Spleen (tissue), 11 donors: ENCODE measurements around the gene ACTN4. TPM values are rescaled to one million over a fixed set of nuclear protein-coding genes. Genes with fewer than 3 reads are reported as not detected.

ENCODE experiments used
- DNase-seq: peaks from one replicate; pipeline ENCODE4 v3.0.0-alpha.2; 2020
- H3K27ac ChIP-seq, 8 donors: fragments of 200-600 bp; sonication (generic) in 7 of 8; 1 replicate in 4 of 8; 2 replicates in 4 of 8; pipeline versions ENCODE4 v1.5.0 to v1.8.0; 2016 to 2021; ENCODE audit warnings: inconsistent platforms in 4 of 8, mild to moderate bottlenecking in 4 of 8, moderate library complexity in 1 of 8
- H3K27me3 ChIP-seq, 7 donors: fragments of 200-600 bp; sonication (generic) in 6 of 7; replicated peaks in 1 of 7; 1 replicate in 4 of 7; 2 replicates in 3 of 7; pipeline versions ENCODE4 v1.5.0 to v1.8.0; 2016 to 2021; ENCODE audit warnings: inconsistent platforms in 3 of 7, mild to moderate bottlenecking in 1 of 7
- H3K36me3 ChIP-seq, 6 donors: fragments of 200-600 bp; sonication (generic) in 5 of 6; 1 replicate in 4 of 6; 2 replicates in 2 of 6; pipeline versions ENCODE4 v1.5.0 to v1.8.0; 2016 to 2021; ENCODE audit warnings: inconsistent platforms in 2 of 6
- H3K4me1 ChIP-seq, 6 donors: fragments of 200-600 bp; sonication (generic) in 5 of 6; 1 replicate in 3 of 6; 2 replicates in 3 of 6; pipeline versions ENCODE4 v1.5.0 to v1.8.0; 2016 to 2021; ENCODE audit warnings: inconsistent platforms in 3 of 6
- H3K4me3 ChIP-seq, 8 donors: fragments of 200-600 bp; sonication (generic) in 7 of 8; 1 replicate in 4 of 8; 2 replicates in 4 of 8; pipeline versions ENCODE4 v1.5.0 to v1.8.0; 2016 to 2021; ENCODE audit warnings: inconsistent platforms in 4 of 8, mild to moderate bottlenecking in 4 of 8, moderate library complexity in 2 of 8
- H3K9me3 ChIP-seq, 8 donors: fragments of 200-600 bp; sonication (generic) in 7 of 8; 1 replicate in 4 of 8; 2 replicates in 4 of 8; pipeline versions ENCODE4 v1.5.0 to v1.8.0; 2016 to 2021; ENCODE audit warnings: inconsistent platforms in 4 of 8
- CTCF ChIP-seq, 11 experiments: fragments of 200-600 bp in 7 of 11; fragments of 450-650 bp in 4 of 11; sonication (generic) in 4 of 11; IDR thresholded peaks in 8 of 11; conservative IDR thresholded peaks in 3 of 11; 1 replicate in 7 of 11; 2 replicates in 4 of 11; pipeline versions ENCODE4 v1.4.0 to v1.8.0; 2016 to 2021; ENCODE audit warnings: antibody characterized with exemption in 11 of 11, inconsistent platforms in 4 of 11, mild to moderate bottlenecking in 1 of 11
- POLR2A ChIP-seq, 3 donors: fragments of 450-650 bp; IDR thresholded peaks; one replicate each; pipeline ENCODE4 v1.5.1; 2017; ENCODE audit warnings: antibody characterized with exemption in 3 of 3, mild to moderate bottlenecking in 1 of 3
- POLR2AphosphoS5 ChIP-seq, 3 donors: sonication (generic); formaldehyde crosslinking; IDR thresholded peaks; one replicate each; pipeline ENCODE4 v1.5.1; 2017; ENCODE audit warnings: antibody characterized with exemption in 3 of 3
- WGBS, 5 donors: extraction: QIAGEN DNeasy Blood & Tissue Kit in 3 of 5; methylation state at CpG; one replicate each; pipeline versions ENCODE4 v1.1.5 to v1.1.7; 2013 to 2018; 5-methylcytosine and 5-hydroxymethylcytosine counted together
- intact Hi-C: fragments of 100-400 bp; cut with DNase I; formaldehyde crosslinking; loops from one replicate; pipeline ENCODE4 v1.15.0; 2023; ENCODE audit warnings: low total_unique reads
- polyA plus RNA-seq, 3 donors: library from polyadenylated mRNA; stranded (reverse); fragments of 200-250 nt; gene quantifications; one replicate each; pipeline ENCODE4 v1.2.1, GENCODE V29; 2013
- total RNA-seq, 7 donors: library from RNA; depleted of rRNA in 3 of 7; stranded (reverse); fragments of >200 nt in 3 of 7; fragmentation: NEBNext Ultra II Directional in 4 of 7; extraction: Animal tissue kit (Norgen Biotek cat#: 25700) in 4 of 7; gene quantifications; one replicate each; pipeline versions ENCODE4 v1.1.0 to v1.2.1, GENCODE V29; 2016 to 2021
- donor health status: healthy with polysubstance abuse.
- donor health status: DM: no; HTN: no; CAD: no; lungs with moderate emphysema.
- donor health status: DM: no; HTN: no; CAD: no.
- donor health status: Bipolar disorder and iron deficiency.
- donor health status: healthy.
- donor health status: DM: no; HTN: no; CAD: no.
- donor health status: DM: yes; HTN: yes; CAD: no.

Gene ACTN4
- total and polyA plus RNA-seq, 10 donors, result 39.3 to 621 (median 408) TPM

- DNase-seq, result no peak
- intact Hi-C loops, result no loop called here
- Histone ChIP-seq H3K36me3 (peaks cover 0 to 100% (median 100%) of the 10 kb centered on the region in 6 donors), H3K27ac (peak overlapping the region; percentile 19 to 88 (median 76)), H3K4me1 (peaks cover 10 to 77% (median 42%) of the 10 kb centered on the region in 6 donors), H3K4me3 (no peak overlapping the region), H3K27me3 (no peaks in the 10 kb centered on the region), H3K9me3 (no peaks in the 10 kb centered on the region)
- 77 to 88% (median 78%) methylated on average over 13 to 24 of the region's 24 CpGs for WGBS, 5 donors
- TF ChIP-seq POLR2AphosphoS5 (IDR thresholded peaks at IDR 0.05) (peak; percentile 46 to 65 (median 61)), POLR2A (IDR thresholded peaks at IDR 0.05) (no peak), CTCF (IDR thresholded peaks at IDR 0.05 in 8 of 11, conservative IDR thresholded peaks at IDR 0.05 in 3 of 11) (no peak)
Observed at GRCh38 chr19:38719761-38720558, 72.5 kb downstream of the ACTN4 start.

- 88 to 95% (median 89%) methylated on average over 12 to 15 of the region's 15 CpGs for WGBS, 5 donors
- Histone ChIP-seq H3K4me1 (peaks cover 17 to 85% (median 49%) of the 10 kb centered on the region in 6 donors), H3K36me3 (peaks cover 0 to 100% (median 100%) of the 10 kb centered on the region in 6 donors), H3K27ac (peak overlapping the region in 7 of 8 donors; percentile 46 to 88 (median 79)), H3K9me3 (no peaks in the 10 kb centered on the region), H3K4me3 (no peak overlapping the region), H3K27me3 (no peaks in the 10 kb centered on the region)
- no peak for DNase-seq
- TF ChIP-seq POLR2AphosphoS5 (IDR thresholded peaks at IDR 0.05) (peak in 1 of 3 donors; percentile 3), CTCF (IDR thresholded peaks at IDR 0.05 in 8 of 11, conservative IDR thresholded peaks at IDR 0.05 in 3 of 11) (no peak), POLR2A (IDR thresholded peaks at IDR 0.05) (no peak)
- intact Hi-C loops, result no loop called here
Observed at GRCh38 chr19:38720559-38721236, 73.2 kb downstream of the ACTN4 start.

DNA sequence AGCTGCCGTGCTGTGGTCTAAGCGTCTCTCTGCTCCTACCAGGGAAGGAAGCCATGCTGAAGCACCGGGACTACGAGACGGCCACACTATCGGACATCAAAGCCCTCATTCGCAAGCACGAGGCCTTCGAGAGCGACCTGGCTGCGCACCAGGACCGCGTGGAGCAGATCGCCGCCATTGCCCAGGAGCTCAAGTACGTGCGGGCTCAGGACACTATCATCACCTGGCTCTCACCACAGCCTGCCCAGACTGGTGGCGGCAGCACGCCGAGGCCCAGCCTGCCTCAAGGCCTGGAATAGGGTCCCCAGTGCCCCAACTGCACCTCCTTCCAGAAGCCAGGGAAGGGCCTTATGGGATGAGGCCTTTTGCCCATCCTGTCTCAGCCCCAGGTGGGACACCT, 74.0 kb downstream of the ACTN4 start:
- intact Hi-C loops, result no loop called here
- no peak for DNase-seq
- H3K27me3 ChIP-seq, result no peaks in the 10 kb centered on the region
- TF ChIP-seq CTCF (IDR thresholded peaks at IDR 0.05 in 8 of 11, conservative IDR thresholded peaks at IDR 0.05 in 3 of 11) (no peak), POLR2A (IDR thresholded peaks at IDR 0.05) (no peak), POLR2AphosphoS5 (IDR thresholded peaks at IDR 0.05) (peak in 1 of 3 donors; percentile 42)
- peak overlapping the region in 7 of 8 donors; percentile 46 to 88 (median 79) for H3K27ac ChIP-seq
- H3K4me3 ChIP-seq, result no peak overlapping the region
- no peaks in the 10 kb centered on the region for H3K9me3 ChIP-seq
- H3K4me1 ChIP-seq, result peaks cover 24 to 93% (median 57%) of the 10 kb centered on the region in 6 donors
- 87 to 94% (median 93%) methylated on average over 16 to 20 of the region's 20 CpGs for WGBS, 5 donors
- peaks cover 0 to 100% (median 100%) of the 10 kb centered on the region in 6 donors for H3K36me3 ChIP-seq
